TTC549 (cell line): ENCODE results near the gene IKZF4.
"Not testable (repeated sequence)": the region's sequence is repeated elsewhere in the genome, so short reads cannot be mapped to it uniquely, and the experiment has no call there.

Experiments
- FAIRE-seq: peaks from 2 replicates; lab custom pipeline; 2012; peaks lifted over from hg19 to GRCh38; lab: Jason Lieb, UNC

IKZF4 gene

DNA sequence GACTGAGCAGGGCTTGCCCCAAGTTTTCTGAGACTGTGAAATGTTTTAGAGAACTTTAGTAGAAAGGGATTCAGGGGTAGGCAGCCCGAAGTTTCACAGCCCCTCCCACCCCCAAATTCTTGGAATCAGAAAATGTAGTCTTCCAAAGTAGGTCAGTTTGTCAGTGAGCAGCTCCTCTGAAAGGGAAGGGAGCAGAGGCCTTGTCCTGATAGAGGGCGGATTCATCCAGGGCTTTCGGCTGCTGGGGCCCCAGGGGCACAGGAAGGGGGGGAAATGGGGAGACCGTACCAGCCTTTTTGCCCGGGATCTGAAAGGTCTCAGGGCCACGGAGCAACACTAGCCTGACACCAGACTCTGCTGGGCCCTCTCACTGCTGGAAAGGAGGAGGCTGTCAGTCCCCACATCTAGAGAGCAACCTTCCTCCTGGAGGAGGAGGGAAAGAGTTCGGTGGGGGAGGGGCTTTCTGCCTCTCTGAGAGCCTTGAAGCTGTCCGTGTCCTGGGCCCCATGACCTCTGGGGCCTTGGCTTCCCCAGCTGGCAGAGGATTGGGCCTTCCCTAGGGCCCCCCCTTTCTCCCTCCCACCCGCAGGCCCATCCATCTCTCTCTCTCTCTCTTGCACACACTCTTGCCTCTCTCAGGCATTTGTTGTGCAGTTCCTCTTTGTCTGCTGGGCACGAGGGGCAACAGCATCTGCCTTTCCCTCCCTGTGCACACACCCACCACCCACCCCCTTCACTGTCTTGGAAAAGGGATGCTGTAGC, at the start of gene IKZF4:
Gene IKZF4 (plus strand): TSS at position 621 of the 762 bp plus-strand sequence. CDS start 451 bp downstream, outside the sequence.
- no peak for FAIRE-seq

DNA sequence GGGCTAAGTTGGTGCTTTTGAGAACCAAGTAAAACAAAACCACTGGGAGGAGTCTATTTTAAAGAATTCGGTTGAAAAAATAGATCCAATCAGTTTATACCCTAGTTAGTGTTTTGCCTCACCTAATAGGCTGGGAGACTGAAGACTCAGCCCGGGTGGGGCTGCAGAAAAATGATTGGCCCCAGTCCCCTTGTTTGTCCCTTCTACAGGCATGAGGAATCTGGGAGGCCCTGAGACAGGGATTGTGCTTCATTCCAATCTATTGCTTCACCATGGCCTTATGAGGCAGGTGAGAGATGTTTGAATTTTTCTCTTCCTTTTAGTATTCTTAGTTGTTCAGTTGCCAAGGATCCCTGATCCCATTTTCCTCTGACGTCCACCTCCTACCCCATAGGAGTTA, 48.8 kb upstream of the IKZF4 start:
- FAIRE-seq, result no peak

DNA sequence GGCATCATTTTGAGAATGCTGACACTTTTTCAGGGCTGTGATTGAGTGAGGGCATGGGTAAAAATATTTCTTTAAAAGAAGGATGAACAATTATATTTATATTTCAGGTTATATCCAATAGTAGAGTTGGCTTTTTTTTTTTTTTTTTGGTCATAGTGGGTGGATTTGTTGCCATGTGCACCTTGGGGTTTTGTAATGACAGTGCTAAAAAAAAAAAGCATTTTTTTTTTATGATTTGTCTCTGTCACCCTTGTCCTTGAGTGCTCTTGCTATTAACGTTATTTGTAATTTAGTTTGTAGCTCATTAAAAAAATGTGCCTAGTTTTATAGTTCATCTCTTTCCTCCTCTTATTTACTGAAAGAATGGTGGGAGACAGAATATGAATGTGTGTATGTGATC, 48.4 kb upstream of the IKZF4 start:
- no peak for FAIRE-seq

DNA sequence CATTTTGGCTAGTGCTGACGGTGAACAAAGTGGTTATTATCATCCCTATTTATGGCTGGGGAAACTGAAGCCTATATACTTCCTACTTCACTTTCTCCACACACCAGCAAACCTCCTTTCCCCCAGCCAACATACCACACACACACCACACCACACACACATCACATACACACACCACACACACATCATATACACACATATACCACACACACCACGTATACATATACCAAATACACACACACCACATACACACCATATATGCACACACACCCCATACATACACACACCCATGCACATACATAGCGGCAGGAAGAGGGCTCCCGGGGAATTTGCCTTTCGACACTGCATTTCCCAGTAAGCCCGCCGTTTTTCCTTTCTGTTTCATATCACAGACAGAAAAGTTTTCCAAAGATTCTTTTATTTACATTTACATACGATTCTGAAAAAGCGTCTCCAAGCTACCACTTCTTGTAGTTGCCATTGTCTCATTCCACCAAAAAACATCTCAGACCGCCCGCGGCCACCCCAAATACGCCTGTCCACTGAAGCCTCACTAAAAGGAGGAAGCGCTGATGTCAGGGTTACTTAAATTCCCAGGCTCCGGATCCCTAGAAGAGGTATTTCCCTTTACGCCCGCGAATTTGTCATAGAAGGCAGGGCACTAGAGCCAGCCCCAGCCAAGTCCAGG, 47.8 kb upstream of the IKZF4 start:
- no peak for FAIRE-seq

DNA sequence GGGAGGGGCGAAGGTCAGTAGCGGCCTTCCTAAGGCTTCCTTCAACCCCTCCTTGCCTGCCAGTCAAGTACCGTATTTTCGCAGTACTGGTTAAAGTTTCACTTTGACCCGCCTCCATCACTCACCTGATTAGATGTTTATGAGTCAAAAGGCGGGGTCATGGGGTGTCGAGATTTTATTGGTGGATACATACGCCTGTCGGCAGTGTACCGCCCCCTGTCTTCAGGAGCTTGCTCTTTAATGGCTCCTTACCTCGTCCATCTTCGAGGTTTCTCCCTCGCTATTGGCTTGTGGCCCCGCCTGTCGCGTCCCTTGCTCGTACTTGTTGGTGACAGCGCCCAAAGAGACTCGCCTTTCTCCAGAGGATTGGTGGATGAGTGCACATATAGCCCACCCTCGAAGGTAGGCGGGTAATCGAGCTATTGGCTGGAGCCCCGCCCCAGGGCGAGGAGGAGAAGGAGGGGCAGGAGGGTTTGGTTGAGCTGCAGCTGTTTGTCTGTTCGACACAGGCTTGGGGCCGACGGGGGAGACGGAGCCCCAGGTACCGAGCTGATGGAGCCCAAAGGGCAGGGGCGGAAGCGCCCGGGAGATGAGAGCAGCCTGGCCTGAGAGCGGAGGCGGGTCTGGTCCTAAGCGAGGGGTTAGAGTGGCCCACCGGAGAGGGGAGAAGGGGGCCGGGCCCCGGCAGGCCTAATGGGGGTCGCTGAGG, 47.1 kb upstream of the IKZF4 start, which contains the start of gene RAB5B:
Gene RAB5B (plus strand): TSS at position 480 of the 709 bp plus-strand sequence. CDS start 12,883 bp downstream, outside the sequence.
- peak; percentile 98 for FAIRE-seq

DNA sequence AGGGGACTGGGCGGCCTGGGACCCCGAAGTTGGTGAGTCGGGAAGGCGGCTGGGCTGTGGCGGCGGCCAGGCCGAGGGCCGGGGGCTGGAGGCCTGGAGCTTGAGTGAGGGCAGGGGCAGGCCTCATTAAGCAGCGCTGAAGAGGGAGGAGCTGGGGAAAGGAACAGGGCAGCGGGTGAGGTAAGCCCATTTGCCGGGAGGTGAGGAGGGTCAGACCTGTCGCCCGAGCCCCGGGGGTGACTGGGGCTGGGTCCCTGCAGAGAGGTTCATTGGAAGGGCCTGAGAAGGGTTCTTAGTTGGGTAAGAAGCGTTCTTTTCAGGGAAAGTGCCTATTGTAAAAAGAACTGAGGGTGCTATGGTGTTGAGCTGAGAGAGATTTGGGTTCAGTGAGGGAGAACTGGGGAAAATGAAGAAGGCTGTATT, 46.5 kb upstream of the IKZF4 start:
- FAIRE-seq, result no peak

DNA sequence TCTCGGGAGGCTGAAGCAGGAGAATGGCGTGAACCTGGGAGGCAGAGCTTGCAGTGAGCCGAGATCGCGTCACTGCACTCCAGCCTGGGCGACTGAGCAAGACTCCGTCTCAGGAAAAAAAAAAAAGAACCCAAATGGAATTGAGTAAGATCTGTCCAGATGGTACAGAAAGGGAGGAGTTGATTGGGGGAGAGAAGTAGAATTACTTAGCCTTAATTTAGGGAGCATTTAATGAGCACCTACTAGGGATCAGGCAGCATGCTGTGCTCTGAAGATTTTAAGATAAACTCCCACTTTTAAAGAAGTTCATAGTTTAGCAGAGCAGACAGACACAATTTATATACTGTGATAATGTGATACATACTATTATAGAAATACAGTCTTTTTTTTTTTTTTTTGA, 42.5 kb upstream of the IKZF4 start:
- no peak for FAIRE-seq

DNA sequence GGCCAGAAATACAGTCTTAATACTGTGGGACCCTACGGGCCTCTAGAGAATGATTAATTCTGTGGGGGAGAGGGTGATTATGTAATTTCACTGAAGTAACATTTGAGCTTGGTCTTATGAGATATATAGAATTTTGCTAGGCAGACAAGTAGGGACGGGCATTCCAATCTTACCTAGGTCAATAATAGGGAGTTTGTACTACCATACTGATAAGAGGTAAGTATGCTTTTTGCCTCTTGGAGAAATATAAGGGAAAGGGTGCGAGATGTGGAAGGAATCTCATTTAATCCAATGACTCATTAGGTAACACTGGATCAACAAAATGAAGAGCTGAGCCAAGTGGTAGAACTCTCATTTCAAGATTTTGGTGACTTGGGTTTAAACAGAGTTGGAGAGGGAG, 41.8 kb upstream of the IKZF4 start:
- no peak for FAIRE-seq

DNA sequence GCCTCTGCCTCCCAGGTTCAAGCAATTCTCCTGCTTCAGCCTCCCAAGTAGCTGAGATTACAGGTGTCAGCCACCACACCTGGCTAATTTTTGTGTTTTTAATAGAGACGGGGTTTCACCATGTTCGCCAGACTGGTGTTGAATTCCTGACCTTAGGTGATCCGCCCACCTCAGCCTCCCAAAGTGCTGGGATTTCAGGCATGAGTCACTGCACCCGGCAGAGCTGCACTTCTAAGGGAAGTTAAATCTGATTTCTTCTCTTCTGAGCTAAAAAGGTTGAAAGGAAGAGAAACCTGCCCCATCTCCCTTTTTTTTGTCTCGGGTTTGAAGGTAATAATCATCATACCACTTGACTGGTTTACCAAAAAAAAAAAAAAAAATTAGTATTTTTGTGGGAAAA, 39.0 kb upstream of the IKZF4 start:
- not testable (repeated sequence) for FAIRE-seq

DNA sequence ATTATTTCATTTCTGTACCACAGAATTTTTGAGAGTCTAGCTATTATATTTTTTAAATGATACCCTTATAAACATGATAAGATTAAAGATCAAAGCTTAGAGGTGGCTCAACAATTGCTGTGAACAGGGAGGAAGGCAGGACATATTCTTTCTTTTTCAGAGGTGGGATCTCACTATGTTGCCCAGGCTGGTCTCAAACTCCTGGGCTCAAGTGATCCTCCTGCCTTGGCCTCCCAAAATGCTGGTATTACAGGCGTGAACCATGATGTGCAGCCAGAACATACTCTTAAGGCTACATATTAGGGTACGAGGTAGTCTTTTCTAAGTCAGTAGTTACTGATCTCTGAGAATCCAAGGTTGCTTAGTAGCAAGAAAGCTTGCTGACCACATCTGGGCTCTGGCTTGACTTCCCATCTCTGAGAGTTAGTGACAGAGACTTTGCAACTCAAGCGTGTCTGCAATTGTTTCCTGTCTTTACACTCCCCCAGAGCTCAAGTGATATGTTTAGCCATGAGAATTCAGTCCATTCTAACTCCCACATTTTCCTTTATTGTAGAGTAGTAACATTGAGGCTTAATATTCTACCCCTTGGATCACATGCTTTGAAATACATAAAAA, 38.4 kb upstream of the IKZF4 start:
- no peak for FAIRE-seq

DNA sequence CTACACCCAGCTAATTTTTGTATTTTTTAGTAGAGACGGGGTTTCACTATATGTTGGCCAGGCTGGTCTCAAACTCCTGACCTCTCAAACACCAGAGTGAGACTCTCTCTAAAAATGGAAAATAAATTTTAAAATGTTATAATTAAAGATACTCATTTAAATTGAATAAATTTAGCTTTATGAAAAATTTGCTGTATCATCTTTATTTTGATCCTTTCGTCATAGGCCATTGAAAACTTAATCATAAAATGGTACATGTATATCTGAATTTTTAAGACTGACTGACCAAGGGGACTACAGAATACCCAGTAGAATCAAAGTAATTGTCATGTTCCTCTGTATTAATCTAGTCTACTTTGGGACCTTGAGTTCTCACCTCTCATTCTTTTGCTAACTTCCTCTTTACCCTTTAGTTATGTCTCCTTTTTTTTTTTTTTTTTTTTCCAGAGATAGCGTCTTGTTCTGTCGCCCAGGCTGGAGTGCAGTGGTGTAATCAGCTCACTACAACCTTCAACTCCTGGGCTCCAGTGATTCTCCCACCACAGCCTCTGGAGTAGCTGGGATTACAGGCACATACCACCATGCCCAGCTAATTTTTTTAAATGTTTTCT, 37.5 kb upstream of the IKZF4 start:
- no peak for FAIRE-seq

DNA sequence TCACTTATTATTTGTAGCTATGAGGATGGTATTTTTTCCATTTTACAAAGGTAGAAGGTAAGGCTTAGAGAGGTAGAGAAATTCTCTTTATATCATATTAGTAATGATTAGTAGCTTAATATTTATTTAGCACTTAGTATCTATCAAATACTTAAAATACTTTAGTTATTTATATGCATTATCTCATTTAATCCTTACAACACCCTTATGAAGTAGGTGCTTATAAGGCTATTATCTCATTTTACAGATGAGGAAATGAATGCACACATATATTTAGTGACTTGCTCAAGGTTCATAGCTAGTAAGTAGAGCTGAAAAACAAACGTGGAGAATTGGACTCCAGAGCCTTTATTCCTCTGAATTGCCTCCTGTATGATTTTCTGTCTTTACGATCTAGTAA, 36.0 kb upstream of the IKZF4 start:
- no peak for FAIRE-seq

DNA sequence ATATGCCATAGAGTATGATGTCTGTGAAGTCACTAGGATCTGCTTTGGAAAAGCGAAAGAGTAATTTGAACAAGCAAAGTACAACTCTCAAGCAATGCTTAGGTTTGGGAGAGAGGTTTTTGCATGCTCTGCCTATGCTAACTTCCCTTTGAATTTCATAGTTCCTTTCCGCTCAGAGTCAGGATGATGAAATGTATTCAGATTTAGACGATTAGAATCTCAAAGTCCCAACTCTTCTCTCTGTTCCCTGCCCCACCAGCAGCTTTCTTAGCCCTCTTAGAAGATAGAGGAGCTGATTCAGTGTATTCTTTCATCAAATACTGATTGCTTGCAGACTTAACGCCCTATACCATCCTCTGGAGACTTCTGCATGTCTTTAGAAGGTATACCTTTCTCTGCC, 35.5 kb upstream of the IKZF4 start:
- FAIRE-seq, result no peak

DNA sequence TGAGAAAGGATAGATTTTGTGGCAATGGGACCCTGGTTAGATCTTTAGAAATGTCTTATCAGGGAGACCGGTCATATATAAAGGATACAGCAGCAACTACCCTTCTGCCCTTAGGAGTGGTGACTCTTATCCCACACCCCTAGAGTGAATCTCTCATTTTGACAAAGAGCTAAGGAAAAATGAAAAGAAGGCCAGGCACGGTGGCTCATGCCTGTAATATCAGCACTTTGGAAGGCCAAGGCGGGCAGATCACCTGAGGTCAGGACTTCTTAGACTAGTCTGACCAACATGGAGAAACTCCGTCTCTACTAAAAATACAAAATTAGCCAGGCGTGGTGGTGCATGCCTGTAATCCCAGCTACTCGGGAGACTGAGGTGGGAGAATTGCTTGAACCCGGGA, 34.9 kb upstream of the IKZF4 start:
- not testable (repeated sequence) for FAIRE-seq

DNA sequence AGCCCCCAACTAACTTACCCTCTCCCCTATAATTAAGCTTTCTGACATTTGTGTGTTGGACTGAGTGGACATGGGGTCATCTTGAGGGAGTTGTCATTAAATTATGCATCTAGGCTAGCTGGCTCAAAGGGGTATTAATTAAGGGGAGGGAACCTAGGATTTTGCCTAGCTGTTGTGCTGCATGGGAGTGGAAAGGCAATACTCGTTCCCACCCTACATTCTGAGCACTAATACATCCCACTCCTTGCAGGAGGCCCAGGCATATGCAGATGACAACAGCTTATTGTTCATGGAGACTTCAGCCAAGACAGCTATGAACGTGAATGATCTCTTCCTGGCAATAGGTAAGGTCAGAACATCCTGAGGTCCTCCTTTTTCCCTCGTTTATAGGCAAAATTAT, 29.7 kb upstream of the IKZF4 start:
- no peak for FAIRE-seq

DNA sequence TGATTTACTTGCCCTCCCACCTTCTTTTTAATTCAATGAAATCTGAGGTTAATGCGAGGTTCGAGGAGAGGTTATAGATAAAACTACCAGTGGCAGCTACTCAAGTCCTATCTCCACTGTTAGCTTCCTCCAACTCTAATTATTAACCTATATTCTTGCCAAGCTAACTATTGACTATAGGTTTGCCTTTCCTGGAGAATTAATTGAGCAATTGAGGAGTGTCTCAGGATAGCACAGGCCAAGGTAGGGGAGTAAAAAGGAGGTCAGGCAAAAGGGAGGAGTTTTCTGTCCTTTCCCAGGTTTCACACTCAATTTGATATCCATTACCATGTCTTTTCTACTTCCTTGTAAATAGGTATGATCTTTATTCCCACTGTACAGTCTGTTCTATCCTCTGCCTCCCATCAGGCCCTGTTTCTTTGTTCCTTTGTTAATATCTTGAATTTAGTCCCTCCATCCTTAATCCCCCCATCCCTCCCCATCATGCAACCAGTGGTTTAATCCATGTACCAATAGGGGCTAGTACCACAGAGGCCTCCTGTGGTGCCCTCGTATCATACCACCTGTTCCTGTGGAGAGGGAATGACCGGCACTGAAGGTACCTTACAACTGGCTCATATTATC, 27.5 kb upstream of the IKZF4 start:
- no peak for FAIRE-seq

DNA sequence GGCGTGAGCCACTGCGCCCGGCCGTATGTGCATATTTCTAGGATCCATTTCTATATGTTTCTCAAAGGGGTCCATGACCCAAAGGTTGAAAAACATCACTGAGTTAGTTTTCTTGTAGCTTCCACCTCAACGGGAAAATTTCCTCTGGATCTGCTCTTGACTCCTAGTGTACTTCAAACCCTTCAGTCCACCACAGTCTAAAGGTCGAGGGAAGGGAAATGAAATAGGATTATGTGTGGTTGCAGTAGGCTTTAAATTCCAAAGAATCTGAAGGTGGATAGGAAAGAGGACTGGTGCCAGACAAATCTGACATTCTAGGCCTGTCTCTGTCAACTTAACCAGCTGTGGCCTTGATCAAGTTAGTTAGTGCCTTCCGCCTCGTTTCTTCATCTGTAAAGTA, 25.5 kb upstream of the IKZF4 start:
- no peak for FAIRE-seq

DNA sequence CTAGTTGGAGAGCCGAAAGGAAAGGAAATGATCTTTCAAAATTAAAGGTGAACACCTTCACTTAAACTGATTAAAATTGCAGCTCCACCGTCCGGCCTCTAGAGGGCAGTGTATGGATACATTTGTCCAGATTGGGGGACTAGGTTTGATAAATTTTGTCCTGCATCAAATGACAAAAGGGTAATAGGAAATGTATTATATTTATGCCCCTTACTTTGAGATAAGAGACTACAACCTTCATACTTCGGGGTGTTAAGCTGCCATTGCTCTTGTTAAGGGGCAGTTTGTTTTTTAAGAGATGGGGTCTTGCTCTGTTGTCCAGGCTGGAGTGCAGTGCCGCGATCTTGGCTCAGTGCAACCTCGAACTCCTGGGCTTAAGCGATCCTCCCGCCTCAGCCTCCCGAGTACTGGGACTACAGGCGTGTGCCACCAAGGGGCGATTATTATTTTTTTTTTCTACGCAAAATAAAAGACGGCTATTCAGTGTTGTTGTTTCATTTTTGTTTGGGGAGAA, 24.6 kb upstream of the IKZF4 start:
- peak; percentile 52 for FAIRE-seq

DNA sequence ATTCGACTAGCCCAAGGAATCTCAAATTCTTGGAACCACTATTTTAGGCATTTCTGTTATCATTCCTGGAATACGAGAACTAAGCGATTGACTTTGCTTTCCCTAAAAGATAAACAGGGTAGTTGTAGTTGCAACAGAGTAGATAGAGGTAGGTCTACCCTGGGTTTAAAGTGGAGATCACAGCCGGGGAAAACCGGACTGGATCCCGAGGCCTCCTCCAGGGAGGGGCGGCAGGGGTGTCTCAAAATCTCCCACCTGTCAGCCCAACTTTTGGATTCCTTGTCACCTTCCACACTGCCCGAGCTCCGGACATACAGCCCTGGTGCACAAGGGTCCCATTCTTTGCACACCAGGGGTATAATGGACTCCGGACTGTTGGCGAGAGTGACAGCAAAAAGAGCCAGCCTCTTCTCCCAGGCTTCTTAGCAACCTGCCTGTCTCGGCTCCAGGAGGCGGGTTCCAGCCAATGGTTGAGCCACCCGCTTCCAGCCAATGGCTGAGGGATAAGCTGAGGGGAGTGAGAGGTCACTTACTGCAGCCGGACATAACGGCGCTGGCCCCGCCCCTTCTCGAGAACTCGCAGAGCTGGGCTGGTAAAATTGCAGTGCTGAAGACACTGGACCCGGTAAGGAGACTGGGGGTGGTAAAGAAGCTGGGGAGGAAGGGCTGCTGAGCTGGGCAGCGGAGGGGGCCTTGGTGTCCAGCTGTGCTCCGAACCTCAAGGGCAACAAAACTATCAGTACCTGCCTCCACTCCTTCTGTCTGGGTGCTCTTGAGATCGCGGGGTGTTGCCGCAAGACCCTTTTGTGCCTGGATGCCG, 23.9 kb upstream of the IKZF4 start, which contains the start of gene SUOX:
Gene SUOX (plus strand): TSS at position 562 of the 820 bp plus-strand sequence. CDS start 4,946 bp downstream, outside the sequence.
- peak; percentile 94 for FAIRE-seq

DNA sequence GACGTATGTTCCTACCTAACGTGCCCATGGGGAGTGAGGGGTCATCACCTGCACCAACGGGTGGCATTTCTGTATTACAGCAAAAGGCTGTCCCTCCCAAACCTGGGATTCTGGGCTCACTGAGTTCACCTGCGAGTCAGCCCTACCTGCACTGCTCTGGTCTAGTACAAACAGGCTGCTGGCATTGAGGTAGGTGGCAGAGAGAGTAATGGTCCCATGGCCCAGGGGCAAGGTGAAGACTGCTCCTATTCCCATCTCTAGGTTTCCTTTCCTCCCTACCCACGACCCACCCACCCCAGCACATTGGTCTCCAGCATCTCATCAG, 23.3 kb upstream of the IKZF4 start:
- no peak for FAIRE-seq

DNA sequence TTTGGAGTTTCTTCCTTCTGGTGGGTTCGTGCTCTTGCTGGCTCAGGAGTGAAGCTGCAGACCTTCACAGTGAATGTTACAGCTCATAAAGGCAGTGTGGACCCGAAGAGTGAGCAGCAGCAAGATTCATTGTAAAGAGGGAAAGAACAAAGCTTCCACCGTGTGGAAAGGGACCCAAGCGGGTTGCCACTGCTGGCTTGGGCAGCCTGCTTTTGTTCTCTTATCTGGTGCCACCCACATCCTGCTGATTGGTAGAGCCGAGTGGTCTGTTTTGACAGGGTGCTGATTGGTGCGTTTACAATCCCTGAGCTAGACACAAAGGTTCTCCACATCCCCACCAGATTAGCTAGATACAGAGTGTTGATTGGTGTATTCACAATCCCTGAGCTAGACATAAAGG, 21.3 kb upstream of the IKZF4 start:
- not testable (repeated sequence) for FAIRE-seq
